GM21423 (cell line): ENCODE data around the gene MRPS14.
"Not testable (repeated sequence)": the region's sequence is repeated elsewhere in the genome, so short reads cannot be mapped to it uniquely, and the experiment has no call there.

ENCODE experiments used
- ATAC-seq: cut with Tn5 transposase; IDR thresholded peaks from one replicate; pipeline ENCODE4 v1.9.1; 2021; ENCODE audit warnings: mild to moderate bottlenecking, moderate library complexity; ENCODE audit not compliant: unreplicated experiment

The MRPS14 gene

DNA sequence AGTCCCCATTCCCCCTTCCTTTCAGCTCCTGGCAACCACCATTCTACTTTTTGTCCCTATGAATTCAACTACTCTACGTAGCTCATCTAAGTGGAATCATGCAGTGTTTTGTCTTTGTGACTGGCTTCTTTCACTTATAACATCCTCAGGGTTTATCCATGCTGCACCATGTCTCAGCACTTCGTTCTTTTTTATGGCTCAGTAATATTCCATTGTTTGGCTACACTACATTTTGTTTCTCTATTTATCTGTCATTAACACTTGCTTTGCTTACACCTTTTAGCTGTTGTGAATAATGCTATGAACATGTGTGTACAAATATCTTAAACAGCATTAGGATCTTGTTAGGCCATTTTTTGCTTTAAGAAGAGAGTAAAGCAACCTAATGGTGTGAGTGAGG, 1.5 kb upstream of the MRPS14 start:
- no peak for ATAC-seq

DNA sequence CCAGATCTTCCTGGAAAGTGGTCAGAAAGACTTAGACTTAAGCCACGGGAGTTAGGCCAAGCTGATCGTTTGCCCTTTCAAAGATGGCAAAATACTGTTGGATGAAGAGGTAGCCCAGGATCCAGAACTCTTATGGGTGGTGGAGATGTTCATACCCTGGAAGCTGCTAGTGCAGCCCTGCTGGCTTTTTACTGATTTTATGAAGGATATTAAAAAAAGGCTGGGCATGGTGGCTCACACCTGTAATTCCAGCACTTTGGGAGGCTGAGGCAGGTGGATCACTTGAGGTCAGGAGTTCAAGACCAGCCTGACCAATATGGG, 657 bp upstream of the MRPS14 start:
- ATAC-seq, result not testable (repeated sequence)

DNA sequence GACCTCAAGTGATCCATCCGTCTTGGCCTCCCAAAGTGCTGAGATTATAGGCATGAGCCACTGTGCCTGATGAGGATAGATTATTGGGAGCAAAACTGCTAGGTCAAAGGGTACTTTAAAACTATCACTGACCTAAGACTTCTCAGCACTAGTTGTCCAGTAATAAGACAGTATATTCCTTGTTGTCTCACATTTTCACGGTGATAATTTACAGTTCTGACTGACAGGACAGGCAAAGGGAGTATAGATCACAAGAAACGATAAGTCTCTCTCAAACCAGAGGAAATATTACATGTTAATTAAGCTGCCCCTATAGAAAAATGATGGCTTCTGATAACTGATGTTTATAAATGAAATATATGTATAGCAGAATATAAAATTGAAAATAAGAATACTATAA, 3.7 kb downstream of the MRPS14 start:
- ATAC-seq, result no peak

DNA sequence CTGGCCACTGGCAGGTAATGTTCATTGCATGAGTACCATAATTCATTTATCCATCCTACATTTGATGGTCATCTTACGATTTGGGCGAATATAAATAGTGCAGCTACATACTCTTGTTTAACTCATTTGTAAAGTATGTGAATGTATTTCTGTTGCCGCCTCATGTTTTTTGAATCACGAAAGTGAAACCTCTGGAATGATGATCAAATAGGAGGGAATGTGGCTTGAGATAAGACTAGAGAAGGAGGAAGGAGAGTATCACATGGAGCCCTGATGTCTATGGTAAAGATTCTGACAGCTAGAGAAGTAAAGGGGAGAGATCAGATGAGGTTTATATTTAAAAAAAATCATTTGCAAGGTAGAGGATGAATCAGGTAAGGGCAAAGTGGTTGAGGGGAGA, 8.0 kb downstream of the MRPS14 start:
- no peak for ATAC-seq

DNA sequence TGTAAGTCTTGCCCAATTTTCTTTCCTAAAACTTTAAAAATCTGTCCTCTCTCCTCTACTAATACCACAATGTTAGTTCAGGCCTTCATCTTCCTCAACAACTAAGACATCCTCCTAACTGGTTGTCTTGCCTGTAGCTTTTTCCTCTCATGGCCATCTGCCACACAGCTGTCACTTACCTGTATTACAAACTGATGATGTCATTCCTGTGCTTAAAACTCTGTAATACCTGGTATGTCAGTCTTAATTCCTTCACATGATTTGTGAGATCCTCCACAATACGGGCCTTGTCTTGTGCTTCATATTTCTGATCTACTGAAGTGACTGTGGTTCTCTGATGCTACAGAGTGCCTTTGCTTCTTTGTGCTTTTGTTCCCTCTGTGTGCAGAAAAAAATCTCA, 9.8 kb downstream of the MRPS14 start:
- no peak for ATAC-seq

DNA sequence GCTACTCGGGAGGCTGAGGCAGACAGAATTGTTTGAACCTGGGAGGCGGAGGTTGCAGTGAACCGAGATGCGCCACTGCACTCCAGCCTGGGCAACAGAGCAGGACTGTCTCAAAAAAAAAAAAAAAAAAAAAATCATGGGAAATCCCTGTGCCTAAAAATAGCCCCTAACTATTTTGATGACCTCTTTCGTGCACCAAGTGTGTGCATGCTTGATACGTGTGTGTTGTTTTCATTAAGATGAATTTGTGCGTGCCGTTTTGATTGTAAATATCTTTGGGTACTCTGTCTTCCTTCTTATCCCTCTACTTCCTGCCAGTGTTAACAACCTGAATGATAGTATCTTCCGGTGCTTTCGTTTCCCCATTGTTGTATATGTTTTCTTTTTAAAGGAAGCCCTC, 13.7 kb downstream of the MRPS14 start:
- no peak for ATAC-seq

DNA sequence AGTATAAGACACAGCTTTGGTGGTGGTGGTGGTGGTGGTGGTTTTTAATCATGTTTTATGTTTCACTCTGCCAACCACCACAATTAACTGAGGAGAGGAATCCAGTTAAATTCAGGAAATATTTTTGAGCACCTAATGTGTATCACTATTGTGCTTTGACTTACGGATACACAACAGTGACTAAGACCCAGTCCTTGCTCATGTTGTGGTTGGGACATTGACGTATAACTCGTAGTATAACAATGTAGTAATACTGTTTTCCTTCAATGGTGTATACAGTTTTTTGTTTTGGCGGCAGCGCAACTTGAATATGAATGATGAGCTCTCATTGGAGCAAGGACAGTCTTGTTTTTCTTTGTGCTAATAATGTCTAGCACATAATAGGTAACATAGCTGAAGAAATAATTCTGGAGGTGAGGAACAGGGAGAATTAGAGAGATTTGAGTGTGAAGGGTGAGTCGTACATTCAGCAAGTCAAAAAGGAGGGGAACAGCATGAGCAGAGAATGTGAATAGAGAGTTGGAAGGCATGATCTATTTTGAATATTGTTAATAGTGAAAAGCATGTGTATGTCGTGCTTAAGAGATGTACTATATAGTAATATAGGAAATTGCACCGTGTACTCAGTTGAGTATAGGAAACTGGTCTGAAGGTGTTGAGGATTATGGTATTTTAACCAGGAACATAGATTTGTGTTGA, 18.0 kb downstream of the MRPS14 start:
- no peak for ATAC-seq

DNA sequence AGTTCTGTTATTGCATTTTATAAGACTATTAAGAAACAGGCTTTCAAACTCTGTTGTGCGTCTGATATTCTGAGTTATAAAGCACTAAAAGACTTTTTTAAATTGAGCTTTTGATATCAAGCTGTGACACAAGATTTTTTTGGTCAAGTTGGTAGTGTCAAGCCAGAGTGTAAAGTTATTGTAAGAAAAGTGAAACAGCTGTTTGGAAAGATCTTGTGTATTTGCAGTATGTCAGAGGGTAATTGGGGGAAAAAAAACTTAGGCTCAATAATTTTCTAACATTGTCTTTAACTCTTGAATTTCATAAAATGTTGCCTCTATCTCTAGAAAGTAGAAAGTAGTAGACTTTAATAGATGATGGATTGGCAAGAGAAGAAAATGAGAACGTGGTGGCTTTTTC, 19.7 kb downstream of the MRPS14 start:
- no peak for ATAC-seq

DNA sequence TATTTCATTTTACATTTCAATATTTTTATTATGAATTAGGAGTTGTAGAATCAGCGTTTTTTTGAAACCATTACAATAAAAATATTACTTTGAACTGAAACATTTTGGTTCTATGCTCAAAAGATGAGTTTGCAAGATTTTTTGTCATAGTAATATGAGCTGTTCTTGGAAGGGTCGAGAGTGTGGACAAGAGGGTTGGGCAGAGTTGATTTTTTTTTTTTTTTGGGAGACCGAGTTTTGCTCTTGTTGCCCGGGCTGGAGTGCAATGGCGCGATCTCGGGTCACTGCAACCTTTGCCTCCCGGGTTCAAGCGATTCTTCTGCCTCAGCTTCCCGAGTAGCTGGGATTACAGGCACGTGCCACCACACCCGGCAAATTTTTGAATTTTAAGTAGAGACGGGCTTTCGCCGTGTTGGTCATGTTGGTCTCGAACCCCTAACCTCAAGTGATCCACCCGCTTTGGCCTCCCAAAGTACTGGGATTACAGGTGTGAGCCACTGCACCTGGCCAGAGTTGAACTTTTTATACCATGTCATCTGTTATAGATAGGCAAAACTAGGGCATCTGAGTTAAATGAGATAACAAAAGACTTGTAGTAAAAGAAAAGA, 20.2 kb downstream of the MRPS14 start:
- ATAC-seq, result no peak

DNA sequence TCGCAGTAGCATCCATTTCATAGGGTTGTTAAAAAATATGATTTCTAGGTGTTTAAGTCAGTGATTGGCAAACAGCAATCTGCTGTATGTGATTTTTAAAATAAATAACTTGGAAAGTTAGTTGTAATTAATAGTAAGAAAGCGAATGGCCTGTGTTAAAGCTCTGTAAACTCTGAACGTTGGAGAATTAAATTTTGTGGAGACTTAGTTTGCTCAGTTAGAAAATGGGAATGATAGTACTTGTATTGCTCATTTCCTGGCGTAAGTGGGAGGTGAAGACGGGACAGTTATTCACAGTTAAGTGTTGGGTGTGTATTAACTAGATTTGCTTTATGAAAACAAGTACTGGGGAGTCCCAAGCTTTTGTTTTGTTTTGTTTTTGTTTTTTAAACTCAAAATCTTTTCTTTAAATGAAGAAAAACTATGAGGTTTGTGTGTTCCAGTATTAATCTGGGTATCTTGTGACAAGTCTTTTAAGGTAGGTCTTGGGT, 22.5 kb downstream of the MRPS14 start:
- ATAC-seq, result no peak

DNA sequence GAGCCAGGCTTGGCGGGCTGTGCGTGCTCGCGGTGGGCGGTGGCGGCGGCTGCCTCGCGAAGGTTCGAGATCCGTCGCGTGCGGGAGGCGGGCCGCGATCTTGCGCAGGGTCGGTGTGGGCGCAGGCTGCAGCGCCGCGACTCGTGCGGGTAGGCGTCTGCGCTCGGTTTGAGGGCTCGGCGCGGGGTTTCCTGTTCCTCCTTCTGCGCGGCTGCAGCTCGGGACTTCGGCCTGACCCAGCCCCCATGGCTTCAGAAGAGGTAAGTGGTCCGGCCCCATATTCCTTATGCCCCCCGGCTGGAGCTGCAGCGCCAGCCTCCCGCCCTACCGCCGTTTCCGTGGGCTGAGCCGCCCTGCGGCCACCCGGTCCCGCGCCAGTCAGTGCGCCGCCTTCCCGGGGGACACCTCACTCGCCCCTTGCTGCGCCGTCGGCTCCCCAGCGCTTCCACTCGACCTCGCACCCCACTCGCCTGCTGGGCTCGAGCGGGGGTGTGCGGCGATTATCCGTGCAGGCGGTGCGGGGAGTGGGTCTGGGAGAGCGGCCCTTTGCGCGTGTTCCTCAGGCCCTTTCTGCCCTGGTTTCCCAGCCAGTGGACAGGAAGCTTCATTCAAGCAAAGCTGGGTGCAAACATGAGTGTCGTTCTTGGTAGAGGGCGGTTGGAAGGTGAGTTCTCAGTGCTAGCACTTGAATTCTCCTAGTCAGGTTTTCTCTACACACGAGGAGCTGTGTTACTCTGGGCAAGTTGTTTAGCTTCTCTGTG, 23.1 kb downstream of the MRPS14 start, which contains the start of gene CACYBP:
Gene CACYBP, plus strand, starts transcription at position 12 of the 761 bp plus-strand sequence. Its CDS starts 234 bp downstream, at position 246.
- peak; percentile 0 for ATAC-seq

DNA sequence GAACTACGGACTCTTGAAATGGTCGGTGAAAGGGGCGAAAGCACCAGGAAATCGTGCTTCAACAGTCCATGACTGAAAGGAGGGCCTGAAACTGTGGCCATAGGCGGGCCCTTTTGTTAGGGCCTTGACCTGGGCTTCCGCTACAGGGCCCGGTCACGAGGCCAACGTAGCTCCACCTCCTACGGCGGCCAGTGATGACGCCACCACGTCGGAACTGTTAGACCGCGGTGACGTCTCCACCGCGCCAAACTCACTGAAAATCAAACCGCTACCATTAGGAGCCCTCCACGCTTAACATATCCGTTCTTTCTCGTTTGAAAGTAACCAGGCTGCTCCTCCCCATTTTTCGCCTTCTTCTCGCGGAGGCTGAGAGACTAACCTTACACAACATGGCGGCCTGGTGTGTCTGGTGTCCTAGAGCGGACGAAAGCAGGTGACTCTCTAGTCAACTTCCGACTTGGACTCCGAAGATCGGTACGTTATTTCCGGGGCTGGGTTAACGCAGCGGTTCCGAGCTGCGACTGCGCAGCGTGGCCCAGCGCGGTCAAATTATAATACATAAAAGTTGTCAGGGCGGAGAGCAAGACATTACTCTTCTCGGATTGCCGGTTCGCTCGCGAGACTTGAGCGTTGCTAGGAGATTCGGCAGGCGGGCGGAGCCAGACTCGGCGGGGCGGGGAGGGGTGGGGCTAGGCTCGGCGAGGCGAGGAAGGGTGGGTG, 23.8 kb downstream of the MRPS14 start:
- ATAC-seq, result peak; percentile 74

DNA sequence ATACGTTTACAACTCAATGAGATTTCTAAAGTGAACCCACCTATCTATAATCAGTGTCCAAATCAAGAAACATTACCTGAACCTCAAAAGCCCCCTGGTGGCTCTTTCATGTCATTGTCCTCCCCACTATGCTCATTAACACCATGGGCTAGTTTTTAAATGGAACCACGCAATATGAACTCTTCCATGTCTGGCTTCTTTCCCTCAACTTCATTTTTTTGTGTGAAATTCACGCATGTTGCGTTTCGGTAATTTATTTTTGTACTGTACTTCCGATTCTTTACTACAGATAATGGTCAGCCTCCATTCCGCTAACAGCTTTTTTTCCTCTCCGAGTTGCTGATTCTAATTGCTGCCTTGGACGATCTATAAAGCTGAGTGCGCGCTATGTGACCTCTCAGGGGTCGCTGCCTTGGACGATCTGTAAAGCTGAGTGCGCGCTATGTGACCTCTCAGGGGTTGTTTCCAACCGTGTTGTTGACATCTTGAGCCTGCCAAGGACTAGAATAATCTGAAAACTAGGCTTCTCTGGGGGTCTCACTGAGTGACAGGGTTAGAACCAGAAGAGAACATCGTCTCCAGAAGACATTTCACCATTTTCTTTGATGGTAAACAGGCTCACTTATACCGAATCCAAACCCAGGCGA, 24.5 kb downstream of the MRPS14 start:
- peak; percentile 0 for ATAC-seq

DNA sequence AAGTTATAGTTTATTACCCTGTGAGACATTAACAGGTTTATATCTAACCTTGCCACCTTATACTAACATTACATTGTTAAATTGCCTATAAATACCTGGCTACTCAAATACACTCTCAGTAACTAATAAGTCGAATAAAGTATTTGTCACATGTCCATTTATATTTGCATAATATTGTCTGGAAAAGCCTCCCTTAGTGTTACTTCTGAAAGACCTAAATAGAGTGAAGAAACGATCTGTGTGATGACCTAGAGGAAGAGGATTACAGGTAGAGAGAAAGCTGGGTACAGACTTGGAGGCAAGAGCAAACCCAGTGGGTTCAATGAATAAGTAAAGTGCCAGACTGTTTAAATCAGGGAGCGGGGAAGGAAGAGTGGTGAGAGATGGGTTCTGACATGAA, 26.2 kb downstream of the MRPS14 start:
- ATAC-seq, result no peak

DNA sequence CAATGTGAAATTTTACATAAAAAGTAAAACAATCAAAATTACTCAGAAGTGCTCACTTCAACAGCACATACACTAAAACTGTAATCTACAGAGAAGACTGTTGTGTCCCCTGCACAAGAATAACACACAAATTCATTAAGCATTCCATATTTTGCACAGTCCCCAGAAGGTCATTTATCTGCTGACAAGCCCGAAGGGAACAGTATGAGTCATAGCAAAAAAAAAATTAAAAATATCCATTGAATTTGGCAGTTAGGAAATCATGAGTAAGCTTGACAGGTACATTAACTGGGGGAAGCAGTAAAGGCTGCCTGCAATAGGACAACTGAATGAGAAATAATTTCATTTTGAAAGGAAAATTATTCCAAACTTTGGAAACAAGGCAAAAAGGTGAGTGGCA, 26.7 kb downstream of the MRPS14 start:
- ATAC-seq, result no peak

DNA sequence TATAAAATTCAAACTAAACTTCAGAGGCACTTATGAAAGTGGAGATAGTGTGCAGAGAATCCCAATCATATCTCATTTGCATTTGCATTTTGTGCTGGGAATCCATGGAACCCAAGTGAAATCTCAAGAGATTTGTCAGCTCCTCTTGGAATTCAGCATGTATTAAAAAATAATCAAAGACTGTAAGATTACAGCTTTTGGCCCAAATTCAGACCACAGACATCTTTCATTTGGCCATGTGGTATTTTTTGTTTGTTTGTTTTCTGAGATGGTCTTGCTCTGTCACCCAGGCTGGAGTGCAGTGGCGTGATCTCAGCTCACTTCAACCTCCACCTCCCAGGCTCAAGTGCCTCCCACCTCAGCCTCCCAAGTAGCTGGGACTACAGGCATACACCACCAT, 27.3 kb downstream of the MRPS14 start:
- ATAC-seq, result no peak

DNA sequence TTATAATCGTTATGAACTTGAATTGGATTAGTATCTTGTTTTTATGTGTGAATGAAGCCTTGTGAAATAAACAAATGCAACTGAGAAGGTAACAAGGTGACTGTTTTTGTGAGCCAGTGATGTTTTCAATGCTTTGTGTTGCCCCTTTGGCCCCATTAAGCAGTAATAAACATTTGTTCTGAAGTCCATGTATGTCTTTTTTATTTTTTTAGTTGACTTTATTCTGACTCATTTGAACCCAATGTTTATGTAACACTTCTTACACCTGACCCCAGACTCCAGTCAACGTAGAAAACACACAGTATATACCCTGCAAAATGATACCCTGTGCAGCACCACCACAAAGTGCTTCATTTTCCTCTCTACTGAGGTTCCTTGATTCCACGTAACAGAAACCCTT, 28.1 kb downstream of the MRPS14 start:
- no peak for ATAC-seq

DNA sequence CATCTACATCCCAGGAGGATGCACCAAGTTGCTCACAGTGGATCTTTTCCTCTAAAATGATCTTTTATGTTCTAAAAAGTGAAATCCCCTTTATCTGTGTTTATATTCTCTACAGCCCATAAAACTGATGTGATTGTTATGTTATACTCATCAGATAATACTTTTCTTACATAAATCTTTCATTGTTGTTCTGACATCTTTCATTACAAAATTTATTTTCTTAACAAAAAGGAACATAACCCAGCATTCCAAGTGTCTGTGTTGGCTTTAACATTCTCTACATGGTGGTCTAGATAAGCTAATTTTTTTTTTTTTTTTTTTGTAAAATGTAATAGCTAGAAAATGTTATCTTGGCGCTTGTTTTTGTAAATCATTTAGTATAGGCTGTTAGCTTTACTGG, 31.8 kb downstream of the MRPS14 start:
- ATAC-seq, result no peak

DNA sequence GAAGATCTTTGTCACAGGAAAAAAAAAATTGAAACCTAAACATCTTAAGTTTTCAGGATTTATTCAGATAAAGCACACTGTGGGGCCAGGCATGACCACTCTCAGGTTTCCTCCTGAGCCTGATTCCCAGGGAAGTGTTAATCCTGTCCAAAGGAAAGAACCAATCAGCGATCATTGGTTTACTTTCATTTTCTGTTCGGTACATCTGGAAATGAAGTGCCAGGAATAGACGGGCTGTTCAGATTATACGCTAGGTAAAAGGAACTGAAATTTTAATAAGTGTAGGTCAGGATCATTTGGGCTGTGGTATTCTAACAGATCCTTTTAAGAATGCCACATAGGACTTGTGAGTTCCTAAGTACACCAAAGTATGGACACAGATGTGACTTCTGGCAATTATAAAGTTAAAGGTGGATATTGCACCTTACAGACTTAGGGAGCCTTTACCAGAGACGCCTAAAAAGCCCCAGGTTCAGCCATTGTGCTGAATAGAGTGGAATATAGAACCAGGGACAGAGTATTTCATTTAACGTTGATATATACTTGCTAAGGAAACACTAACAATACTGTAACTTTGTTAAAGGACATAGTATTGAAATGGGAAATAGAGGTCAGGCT, 32.7 kb downstream of the MRPS14 start:
- ATAC-seq, result peak; percentile 44

DNA sequence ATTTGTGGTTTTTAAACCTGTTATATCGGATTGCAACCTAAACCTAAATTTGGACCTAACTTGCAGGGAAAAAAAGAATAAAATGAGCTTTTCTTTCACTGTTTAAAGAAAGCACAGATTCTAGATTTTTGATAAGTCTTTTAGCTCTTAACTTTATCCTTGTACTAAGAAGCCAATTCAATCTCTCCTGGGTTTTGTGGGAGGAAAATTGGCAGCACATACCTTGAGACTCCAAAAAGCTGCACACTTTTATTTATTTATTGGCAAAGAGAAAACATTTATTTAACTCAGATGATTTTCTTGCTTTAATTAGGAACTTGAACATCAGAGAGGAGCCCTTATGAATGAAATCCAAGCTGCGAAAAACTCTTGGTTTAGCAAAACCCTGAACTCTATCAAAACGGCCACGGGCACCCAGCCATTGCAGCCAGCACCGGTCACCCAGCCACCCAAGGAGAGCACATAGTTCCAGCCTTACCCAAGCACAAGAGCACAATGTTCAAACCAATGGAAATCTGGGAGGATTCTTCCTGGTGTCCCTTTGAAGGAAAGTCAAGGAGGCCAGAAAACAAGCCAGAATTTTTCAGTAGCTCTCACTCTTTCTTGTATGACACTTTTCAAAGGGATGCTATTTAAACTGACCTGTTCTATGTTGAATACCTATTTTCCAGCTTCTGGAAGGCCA, 33.5 kb downstream of the MRPS14 start:
- no peak for ATAC-seq
